Hippocampal formation (tissue), 2 donors: ENCODE data around the gene TPSB2.
"Not testable (repeated sequence)": the region's sequence is repeated elsewhere in the genome, so short reads cannot be mapped to it uniquely, and the experiment has no call there.

Experiments
- DNase-seq, 2 donors: peaks; one replicate each; lab custom pipeline; 2025; lab: John Stamatoyannopoulos, UW

Gene TPSB2

DNA sequence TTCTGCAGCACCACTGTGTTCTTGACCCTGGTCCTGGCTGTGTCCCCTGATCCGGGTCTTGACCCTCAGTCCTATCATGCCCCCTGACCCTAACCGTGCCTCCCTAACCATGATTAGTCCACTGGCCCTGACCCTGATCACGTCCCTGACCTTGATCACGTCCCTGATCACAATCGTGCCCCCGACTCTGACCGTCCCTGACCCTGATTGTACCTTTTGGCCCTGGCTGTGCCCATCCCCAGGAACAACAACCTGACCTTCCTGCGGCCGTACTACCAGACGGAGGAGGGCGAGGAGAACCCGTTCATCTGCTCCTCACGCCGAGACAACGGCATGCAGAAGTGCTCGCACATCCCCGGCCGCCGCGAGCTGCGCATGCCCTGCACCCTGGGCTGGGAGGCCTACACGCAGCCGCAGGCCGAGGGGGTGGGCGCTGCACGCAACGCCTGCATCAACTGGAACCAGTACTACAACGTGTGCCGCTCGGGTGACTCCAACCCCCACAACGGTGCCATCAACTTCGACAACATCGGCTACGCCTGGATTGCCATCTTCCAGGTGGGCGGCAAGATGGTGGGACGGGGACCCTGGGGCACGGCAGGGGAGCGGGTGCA, 29.9 kb downstream of the TPSB2 start:
- no peak for DNase-seq

DNA sequence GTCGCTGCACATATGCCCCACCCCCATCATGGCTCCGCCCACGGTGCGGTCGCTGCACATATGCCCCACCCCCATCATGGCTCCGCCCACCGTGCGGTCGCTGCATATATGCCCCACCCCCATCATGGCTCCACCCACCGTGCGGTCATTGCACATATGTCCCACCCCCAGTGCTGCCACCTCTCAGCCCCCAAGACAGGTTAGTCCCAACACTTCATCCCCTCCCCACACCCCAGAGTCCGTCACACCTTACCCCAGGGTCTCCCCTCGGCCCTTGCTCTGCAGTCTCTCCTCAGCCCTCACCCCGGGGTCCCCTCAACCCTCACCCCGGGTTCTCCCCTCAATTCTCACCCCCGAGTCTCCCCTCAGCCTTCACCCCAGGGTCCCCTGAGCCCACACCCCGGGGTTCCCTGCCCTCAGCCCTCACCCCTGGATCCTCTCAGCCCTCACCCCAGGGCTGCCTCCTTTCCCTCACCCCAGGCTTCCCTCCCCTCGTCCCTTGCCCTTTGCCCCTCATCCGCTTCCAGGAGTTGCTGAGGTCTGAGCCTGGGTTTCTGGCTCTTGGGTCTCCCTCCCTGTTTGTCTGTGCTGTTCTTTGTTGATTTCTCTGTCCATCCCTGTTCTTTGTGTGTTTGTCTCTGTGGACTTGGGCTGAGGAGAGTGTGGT, 30.5 kb downstream of the TPSB2 start:
- no peak for DNase-seq

DNA sequence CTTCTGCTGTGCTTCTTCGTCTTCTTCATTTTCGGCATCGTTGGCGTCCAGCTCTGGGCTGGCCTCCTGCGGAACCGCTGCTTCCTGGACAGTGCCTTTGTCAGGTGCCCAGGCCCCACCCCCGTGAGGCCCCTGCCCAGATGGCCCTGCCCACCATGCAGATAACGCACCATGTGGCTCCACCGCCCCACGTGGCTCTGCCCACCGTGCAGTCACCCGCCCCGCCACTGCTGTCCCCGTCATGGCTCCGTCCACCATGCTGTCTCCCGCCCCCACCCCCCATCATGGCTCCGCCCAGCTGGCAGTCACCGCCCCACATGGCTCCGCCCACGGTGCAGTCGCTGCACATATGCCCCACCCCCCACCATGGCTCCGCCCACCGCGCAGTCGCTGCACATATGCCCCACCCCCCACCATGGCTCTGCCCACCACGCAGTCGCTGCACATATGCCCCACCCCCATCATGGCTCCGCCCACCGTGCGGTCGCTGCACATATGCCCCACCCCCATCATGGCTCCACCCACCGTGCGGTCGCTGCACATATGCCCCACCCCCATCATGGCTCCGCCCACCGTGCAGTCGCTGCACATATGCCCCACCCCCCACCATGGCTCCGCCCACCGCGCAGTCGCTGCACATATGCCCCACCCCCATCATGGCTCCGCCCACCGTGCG, 31.2 kb downstream of the TPSB2 start:
- not testable (repeated sequence) for DNase-seq

DNA sequence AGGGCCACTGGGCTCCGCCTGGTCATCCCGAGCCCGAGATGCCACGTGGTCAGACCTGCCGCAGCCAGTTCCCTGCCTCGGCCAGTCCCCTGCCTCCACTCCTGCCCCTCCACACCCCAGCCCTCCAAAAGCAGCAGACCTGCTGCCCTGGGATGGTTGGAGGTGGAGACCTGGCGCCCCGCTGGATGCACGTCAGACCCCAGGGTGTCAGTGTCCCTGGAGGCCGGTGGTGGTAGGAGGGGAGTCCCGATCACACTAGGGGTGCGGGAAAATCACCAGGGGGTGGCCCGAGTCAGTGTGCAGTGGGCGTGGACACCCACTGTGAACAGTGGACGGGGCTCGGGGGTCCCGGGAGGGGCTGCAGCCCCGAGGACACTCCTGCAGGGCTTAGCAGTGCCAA, 31.8 kb downstream of the TPSB2 start:
- DNase-seq, result no peak

DNA sequence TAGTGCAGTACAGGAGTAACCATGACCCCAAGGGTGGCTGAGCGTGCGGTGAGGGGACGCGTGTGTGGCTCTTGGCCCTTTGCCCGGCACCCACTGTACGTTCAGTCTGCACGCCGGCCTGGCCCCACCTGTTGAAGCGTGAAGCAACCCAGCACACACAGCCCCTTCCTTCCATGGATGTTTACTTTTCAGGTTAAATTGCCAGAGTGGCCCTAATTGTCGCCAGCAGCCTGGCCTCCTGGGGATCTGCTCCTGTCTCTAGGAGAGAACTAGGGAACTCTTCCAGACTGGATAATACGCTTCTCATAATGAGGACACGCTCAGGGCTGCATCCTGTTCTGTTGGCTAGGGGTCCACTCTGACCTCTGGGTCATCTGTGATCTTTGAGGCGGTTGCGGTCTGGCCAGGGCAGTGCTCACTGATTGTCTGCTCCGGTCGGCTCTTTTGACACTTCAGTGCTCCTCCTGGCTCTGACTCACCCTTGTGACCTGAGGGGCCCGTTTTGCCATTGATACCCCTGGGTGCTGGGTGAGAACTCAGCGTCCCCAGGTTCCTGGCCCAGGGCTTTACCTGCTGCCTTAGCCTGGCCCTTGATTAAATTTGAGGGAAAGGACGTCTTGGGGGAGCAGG, 32.6 kb downstream of the TPSB2 start:
- no peak for DNase-seq

DNA sequence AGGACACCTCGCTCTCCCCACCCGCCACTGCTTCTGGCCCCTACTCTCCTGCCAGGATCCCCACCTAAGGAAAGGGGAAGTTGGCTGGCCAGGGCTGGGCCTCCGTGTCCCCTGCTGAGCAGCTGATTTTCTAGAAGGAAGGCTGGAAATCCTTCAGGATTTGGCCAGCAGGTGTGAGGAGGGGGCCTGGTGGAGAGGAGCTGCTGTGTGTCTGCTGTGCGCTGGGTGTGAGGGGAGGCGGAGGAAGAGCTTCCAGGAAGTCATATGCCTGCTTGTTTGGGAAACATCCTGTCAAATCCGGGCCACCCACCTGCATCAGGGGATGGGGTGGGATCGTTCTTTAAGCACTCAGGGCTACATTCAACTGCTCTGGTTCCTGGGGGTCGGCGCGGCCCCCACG, 33.5 kb downstream of the TPSB2 start:
- DNase-seq, result no peak

DNA sequence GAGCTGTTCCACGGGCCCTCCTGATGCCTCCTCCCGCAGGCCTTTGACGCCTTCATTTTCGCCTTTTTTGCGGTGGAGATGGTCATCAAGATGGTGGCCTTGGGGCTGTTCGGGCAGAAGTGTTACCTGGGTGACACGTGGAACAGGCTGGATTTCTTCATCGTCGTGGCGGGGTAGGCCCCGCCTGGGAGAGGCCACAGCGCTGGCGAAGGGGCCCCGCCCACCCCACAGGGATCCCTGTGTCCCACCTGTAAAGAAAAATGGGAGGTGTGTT, 34.7 kb downstream of the TPSB2 start:
- DNase-seq, result no peak

DNA sequence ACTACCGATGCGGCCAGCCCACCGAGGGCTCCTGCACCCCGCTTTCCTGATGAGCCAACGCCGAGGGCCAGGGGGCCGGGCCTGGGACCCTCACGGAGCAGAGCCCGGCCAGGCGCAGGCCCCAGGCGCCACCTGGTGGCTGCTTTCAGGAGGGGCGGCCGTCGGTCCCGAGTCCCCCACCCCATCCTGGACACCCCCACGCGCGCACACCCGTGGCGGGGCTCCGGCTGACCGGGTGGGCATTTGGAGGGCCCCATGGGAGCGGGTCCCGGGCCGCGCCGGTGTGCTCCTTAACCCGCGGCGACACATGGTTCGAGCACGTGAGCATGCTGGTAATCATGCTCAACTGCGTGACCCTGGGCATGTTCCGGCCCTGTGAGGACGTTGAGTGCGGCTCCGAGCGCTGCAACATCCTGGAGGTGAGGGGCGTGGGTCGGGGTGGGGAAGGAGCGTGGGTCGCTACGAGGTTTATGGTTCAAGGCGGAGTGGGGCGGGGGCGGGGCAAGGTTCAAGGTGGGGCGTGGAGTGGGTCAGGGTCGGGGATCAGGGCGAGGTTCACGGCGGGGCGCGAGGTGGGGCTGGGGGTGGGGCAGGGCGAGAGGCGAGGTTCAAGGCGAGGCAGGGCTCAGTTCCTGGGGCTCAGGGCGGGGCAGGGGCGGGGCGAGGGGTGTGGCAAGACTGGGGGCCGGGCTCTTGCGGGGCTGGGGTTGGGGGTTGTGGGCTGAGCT, 35.2 kb downstream of the TPSB2 start:
- DNase-seq, result no peak

DNA sequence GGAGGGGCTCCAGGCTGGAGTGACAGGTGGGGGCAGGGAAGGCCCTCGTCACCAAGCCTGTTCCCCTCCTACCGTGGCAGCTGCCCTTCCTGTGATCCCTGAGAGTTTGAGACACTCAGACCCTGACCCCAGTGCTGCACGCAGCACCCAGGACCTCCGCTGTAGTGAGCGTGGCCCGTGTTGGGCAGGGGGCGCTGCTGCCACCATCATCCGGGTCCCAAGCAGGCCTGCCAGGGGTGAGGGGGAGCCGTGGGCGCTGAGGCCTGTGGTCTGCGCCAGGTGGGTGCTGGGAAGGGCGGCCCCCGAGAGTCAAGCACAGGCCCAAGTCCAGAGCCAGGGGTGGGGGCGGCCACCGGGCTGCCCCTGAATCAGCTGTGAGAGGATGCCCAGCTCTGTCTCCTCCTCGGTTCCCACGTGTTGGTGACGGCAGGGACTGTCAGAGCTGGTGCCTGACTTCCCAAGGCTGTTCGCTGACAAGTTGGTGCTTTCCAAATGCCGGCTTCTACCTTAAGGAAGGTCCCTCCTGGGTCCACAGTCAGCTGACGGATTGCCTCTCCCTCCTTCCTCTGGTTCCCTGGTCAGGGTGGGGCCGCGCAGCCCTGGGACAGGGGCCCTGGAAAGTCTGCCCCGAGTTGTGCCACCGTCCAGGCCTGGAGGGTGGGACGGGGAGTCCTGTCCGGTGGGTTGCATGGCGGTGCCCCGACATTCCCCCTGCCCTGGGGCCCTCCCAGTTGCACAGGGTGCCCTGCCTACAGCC, 36.0 kb downstream of the TPSB2 start:
- DNase-seq, result no peak

DNA sequence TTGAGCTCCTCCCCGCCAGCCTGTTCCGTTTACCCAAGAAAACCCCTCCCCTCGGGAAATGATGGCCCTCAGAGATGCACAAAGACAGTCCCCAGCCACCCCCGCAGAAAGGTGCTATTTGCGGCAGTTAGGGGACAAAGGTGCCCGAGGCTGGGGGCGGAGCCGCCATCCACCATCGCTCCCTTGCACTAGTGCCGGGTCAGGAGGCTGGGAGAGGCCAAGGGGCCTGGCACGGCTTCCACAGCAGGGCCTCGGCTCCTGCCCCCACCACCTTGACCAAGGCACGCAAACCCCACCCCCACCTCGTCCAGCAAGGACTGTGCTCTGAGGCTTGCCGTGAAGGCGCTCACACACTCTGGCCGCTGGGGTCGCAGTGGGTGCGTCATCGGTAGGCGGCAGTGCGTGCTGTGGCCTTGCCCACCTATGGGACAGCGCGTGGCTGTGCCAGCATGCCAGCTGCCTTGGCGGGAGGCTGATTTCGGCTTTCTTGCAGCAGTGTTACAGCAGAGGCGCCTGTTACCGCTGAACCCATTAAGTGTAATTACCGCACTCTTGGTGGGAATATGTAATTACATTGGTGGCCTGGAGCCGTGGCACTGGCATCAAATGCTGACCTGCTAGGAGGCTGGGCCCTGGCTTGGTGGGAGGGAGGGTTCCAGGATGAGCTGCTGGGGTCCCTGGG, 36.7 kb downstream of the TPSB2 start:
- DNase-seq, result no peak

DNA sequence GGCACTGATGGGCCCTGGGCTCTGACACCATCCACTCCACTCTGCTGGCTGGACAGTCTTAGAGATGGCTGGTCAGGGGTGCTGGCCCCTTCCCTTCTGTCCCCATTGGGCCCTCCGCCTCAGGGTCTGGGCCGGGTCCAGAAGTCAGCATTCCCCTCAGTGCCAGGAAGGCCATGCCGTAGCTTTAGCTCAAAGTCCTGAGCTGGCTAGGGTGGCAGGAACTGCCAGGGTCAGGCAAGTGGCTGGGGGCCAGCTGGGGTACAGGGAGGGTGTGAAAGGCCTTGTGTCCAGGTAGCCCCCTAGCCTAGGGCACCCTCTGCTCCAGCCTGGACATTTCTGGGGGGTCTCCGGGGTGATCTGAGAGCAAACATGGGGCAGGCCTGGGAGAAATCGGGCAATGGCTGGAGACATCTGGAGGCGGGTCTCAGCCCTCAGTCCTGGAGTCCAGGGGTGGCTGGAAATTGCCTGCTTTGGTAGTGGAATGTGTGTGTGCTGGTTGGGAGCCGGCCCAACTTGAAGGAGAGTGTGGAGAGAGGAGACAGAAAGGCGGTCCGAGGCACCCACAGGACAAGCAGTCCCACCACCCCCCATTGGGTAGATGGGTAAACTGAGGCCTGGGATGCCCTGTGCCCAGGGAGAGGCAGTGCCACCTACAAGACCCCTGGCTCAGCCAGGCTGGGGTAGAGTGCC, 37.5 kb downstream of the TPSB2 start:
- DNase-seq, result no peak

DNA sequence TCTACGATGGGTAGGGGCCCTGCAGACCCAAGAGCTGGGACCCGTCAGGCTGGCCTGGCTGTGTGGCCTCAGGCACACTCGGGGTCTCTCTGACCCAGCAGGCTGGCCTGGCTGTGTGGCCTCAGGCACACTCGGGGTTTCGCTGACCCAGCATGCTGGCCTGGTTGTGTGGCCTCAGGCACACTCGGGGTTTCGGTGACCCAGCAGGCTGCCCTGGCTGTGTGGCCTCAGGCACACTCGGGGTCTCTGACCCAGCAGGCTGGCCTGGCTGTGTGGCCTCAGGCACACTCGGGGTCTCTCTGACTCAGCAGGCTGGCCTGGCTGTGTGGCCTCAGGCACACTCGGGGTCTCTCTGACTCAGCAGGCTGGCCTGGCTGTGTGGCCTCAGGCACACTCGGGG, 39.2 kb downstream of the TPSB2 start:
- not testable (repeated sequence) for DNase-seq

DNA sequence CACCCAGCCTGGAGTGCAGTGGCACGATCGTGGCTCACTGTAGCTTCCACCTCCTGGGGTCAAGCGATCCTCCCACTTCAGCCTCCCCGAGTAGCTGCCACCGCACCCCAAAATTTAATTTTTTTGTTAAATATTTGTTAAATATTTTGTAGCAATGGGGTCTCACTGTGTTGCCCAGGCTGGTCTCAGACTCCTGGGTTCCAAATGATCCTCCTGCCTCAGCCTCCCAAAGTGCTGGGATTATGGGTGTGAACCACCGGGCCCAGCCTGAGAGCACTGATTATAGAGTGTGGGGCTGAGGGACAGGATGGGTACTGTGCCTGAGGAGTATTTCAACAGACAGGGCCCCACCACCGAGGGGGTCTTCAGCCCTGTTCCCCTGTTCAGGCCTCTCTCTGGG, 40.5 kb downstream of the TPSB2 start:
- DNase-seq, result no peak

DNA sequence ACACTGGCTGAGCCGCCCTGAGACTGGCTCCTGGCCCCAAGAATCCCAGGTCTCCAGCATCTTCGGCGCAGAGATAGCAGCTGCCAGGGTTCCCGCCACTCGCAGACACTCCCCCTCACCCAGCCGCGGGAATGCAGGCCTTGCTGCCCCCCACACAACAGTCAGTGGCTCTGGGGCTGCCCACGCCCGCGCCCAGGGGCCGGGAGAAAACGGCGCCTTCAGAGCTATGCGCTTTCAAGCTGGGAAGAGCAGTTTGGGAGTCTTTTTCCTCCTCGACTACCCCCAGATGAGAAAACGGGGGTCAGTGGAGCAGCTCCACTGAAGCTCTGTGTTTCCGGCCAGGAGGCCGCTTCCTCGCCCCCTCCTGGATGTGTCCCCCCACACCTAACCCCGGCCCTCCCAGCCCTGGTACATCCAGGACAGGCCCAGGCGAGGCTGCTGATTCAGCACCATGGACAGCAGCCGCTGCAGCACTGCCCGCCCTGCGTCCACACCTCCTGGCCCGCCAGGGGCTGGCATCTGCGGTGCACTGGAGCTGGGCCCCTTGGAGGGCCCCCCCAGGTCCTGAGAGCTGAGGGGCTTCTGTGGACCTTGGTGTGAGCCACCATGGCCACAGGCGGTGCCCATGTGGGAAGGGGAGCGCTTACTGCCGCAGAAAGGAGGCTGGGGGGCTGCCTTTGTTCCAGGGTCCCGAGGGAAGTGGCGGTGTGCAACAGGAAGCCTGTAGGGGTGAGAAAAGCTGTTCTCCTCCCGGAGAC, 41.4 kb downstream of the TPSB2 start:
- peak in 1 of 2 donors; percentile 2 for DNase-seq

DNA sequence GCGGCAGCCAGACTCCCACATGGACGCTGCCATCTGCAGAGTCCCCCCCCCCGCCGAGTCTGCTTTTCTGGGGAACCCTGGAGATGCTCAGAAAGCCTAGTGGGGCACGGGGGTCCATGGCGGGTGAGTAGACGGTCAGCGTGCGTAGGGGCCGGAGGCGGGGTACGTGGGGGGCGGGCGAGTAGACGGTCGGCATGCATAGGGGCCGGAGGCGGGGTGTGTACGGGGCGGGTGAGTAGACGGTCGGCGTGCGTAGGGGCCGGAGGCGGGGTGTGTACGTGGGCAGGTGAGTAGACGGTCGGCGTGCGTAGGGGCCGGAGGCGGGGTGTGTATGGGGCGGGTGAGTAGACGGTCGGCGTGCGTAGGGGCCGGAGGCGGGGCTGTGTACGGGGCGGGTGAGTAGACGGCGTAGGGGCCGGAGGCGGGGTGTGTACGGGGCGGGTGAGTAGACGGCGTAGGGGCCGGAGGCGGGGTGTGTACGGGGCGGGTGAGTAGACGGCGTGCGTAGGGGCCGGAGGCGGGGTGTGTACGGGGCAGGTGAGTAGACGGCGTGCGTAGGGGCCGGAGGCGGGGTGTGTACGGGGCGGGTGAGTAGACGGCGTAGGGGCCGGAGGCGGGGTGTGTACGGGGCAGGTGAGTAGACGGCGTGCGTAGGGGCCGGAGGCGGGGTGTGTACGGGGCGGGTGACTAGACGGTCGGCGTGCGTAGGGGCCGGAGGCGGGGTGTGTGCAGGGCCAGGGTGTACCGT, 44.4 kb downstream of the TPSB2 start:
- not testable (repeated sequence) for DNase-seq

DNA sequence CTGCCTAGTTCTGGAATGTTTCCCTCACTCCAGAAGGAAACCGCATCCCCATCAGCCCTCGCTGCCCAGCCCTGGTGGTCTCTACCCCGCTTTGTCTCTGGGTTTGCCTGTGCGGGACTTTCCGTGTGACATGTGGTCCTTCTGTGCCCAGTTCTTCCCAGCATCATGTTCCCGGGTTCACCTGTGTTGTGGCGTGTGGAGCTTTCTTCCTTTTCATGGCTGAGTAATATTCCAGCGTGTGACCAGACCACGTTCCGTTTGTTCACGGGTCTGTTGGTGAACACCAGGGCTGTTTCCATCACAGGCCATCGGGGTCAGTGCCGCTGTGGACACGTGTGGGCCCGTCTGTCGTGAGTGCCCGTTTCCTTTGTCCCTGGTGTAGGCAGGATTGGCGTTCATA, 45.0 kb downstream of the TPSB2 start:
- no peak for DNase-seq

DNA sequence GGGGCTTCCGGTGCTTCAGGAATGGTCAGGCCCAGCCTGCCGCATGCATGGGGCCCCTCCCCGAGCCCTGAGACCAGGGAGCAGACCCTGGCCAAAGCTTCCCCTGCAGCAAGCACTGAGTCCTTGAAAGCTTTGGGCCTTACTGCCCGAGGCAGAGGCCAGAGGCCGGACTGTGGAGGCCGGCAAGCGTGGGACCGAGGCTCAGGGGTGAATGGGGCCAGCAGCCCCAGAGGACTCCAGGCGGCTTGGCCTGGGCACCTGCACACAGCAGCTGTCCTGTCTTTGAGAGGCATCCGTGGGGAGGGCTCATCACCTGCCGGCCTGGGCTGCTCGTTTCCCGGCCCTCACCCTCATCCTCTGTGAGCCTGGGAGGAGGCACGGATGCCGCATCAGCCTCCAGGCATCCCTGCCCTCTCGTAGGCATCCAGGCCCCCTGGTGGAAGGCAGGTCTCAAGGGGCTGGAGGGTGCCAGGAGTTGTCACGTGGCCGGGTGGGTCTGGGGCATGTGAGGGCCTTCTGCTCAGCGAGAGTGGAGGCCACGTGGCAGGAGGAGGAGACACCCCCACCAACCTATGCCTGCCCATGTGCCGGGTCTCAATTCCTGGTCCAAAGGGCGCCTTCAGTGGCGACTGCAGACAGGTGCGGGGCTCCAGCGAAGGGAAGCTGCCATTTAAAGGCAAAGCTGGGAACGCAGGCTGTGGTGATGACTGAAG, 45.7 kb downstream of the TPSB2 start:
- no peak for DNase-seq
